PC-3 (cell line): ENCODE results near the gene CDK2AP2.

Experiments
- CTCF ChIP-seq: fragments of 300-600 bp; sonication (generic); conservative IDR thresholded peaks from 2 replicates; pipeline ENCODE4 v1.5.1; 2017; ENCODE audit warnings: antibody characterized with exemption, low read depth, mild to moderate bottlenecking, low read length
- EZH2 ChIP-seq: fragments of 300-600 bp; sonication (generic); IDR thresholded peaks from one replicate; pipeline ENCODE4 v1.6.1; 2017; ENCODE audit warnings: antibody characterized with exemption, mild to moderate bottlenecking, low read length; ENCODE audit not compliant: unreplicated experiment
- EZH2phosphoT487 ChIP-seq: fragments of 300-600 bp; sonication (generic); IDR thresholded peaks from 2 replicates; pipeline ENCODE4 v1.6.1; 2018; ENCODE audit warnings: mild to moderate bottlenecking, antibody characterized with exemption, low read length, borderline replicate concordance

- TF ChIP-seq CTCF (no peak), EZH2phosphoT487 (no peak), EZH2 (no peak)
Measured at GRCh38 chr11:67464411-67465188, 43.4 kb downstream of the CDK2AP2 start.
